ENCODE results near the gene GLI1. TPM values are rescaled to one million over a fixed set of nuclear protein-coding genes. Genes with fewer than 3 reads are reported as not detected.
"Not testable (repeated sequence)": the region's sequence is repeated elsewhere in the genome, so short reads cannot be mapped to it uniquely, and the experiment has no call there.

Gene GLI1
- total RNA-seq, 2 donors from 2014 or later, result 3.4 to 6.4 TPM

DNA sequence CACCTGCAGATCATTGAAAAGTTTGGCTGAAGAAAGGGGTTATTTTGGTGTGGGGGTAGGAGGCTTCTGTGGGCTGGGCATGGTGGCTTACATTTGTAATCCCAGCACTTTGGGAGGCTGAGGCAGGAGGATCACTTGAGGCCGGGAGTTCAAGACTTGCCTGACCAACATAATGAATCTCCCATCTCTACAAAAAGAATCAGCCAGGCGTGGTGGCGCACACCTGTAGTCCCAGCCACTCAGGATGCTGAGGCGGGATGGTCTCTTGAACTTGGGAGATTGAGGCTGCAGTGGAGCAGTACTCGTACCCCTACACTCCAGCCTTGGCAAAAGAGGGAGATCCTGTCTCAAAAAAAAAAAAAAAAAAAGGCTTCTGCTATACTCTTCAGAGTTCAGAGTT lies 53.7 kb downstream of the GLI1 start:
- no peak overlapping the region for H3K4me3 Mint-ChIP-seq
- WGBS, 2 experiments (ENCODE audit: insufficient coverage in 1 of 2, insufficient read length in 1 of 2), result 96 to 100% methylated on average over 4 to 5 of the region's 5 CpGs
- no peak for DNase-seq
- no peak overlapping the region for H3K27ac Mint-ChIP-seq
- H3K9me3 Mint-ChIP-seq, result peaks cover 12% of the 10 kb centered on the region
- Histone ChIP-seq H3K27me3 (ENCODE audit: control insufficient read depth, insufficient read depth, low read length, poor library complexity, severe bottlenecking) (no peaks in the 10 kb centered on the region), H3K9me3 (ENCODE audit: control insufficient read depth, low read length) (no peaks in the 10 kb centered on the region), H3K9ac (ENCODE audit: extremely low read depth, low read length, poor library complexity, severe bottlenecking) (no peak overlapping the region), H3K4me3 (ENCODE audit: low read length) (no peak overlapping the region), H3K36me3 (ENCODE audit: control insufficient read depth, insufficient read depth, low read length) (peaks cover 94% of the 10 kb centered on the region), H3K4me1 (ENCODE audit: control insufficient read depth, insufficient read depth, low read length) (peaks cover 10% of the 10 kb centered on the region), H3K27ac (ENCODE audit: low read depth, low read length) (no peak overlapping the region)
- H3K27me3 Mint-ChIP-seq (ENCODE audit: insufficient read depth), result no peaks in the 10 kb centered on the region
- peaks cover 26% of the 10 kb centered on the region for H3K4me1 Mint-ChIP-seq
- TF ChIP-seq, protein P1, sequence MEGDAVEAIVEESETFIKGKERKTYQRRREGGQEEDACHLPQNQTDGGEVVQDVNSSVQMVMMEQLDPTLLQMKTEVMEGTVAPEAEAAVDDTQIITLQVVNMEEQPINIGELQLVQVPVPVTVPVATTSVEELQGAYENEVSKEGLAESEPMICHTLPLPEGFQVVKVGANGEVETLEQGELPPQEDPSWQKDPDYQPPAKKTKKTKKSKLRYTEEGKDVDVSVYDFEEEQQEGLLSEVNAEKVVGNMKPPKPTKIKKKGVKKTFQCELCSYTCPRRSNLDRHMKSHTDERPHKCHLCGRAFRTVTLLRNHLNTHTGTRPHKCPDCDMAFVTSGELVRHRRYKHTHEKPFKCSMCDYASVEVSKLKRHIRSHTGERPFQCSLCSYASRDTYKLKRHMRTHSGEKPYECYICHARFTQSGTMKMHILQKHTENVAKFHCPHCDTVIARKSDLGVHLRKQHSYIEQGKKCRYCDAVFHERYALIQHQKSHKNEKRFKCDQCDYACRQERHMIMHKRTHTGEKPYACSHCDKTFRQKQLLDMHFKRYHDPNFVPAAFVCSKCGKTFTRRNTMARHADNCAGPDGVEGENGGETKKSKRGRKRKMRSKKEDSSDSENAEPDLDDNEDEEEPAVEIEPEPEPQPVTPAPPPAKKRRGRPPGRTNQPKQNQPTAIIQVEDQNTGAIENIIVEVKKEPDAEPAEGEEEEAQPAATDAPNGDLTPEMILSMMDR (conservative IDR thresholded peaks at IDR 0.05), result no peak
- H3K36me3 Mint-ChIP-seq (ENCODE audit: low read depth), result peaks cover 88% of the 10 kb centered on the region

DNA sequence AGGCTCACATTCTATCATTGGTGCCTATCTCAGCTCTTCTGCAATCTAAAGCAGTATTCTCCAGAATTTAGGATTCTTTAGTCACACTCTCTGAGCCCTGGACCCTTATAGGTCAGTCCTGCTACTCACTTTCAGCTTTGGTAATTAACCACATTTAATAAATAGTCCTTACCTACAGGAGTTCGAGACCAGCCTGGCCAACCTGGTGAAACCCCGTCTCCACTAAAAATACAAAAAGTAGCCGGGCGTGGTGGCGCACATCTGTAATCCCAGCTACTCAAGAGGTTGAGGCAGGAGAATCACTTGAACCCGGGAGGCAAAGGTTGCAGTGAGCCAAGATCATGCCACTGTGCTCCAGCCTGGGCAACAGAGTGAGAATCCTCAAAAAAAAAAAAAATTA lies 54.1 kb downstream of the GLI1 start:
- H3K4me3 Mint-ChIP-seq; H3K9me3 Mint-ChIP-seq; H3K9me3 ChIP-seq (ENCODE audit: control insufficient read depth, low read length); H3K9ac ChIP-seq (ENCODE audit: extremely low read depth, low read length, poor library complexity, severe bottlenecking); H3K27me3 Mint-ChIP-seq (ENCODE audit: insufficient read depth); DNase-seq; H3K27ac ChIP-seq (ENCODE audit: low read depth, low read length); H3K27me3 ChIP-seq (ENCODE audit: control insufficient read depth, insufficient read depth, low read length, poor library complexity, severe bottlenecking); H3K4me3 ChIP-seq (ENCODE audit: low read length); H3K27ac Mint-ChIP-seq: not testable (repeated sequence)
- Histone ChIP-seq H3K36me3 (ENCODE audit: control insufficient read depth, insufficient read depth, low read length) (peaks cover 95% of the 10 kb centered on the region), H3K4me1 (ENCODE audit: control insufficient read depth, insufficient read depth, low read length) (peaks cover 10% of the 10 kb centered on the region)
- Mint-ChIP-seq H3K36me3 (ENCODE audit: low read depth) (peaks cover 87% of the 10 kb centered on the region), H3K4me1 (peaks cover 29% of the 10 kb centered on the region)
- 97 to 98% methylated on average over 5 to 6 of the region's 6 CpGs for WGBS, 2 experiments (ENCODE audit: insufficient coverage in 1 of 2, insufficient read length in 1 of 2)

DNA sequence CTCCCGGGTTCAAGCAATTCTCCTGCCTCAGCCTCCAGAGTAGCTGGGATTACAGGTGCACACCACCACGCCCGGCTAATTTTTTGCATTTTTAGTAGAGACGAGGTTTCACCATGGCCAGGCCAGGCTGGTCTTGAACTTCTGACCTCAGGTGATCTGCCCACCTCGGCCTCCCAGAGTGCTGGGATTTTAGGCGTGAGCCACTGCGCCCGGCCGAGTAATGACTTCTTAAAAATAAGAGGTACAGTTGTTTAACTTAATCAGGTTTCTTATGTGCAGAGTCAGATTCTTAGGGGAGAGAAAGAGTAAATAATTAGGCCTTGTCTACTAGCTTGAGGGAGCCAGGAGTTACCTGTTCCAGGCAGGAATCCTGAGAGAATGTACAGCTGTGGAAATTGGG lies 54.7 kb downstream of the GLI1 start:
- not testable (repeated sequence) for H3K9me3 Mint-ChIP-seq; H3K27me3 ChIP-seq (ENCODE audit: control insufficient read depth, insufficient read depth, low read length, poor library complexity, severe bottlenecking); H3K4me3 Mint-ChIP-seq; DNase-seq; H3K27ac ChIP-seq (ENCODE audit: low read depth, low read length); H3K9me3 ChIP-seq (ENCODE audit: control insufficient read depth, low read length); H3K9ac ChIP-seq (ENCODE audit: extremely low read depth, low read length, poor library complexity, severe bottlenecking); H3K27me3 Mint-ChIP-seq (ENCODE audit: insufficient read depth); H3K4me3 ChIP-seq (ENCODE audit: low read length)
- Mint-ChIP-seq H3K27ac (peak overlapping the region; percentile 9), H3K4me1 (peaks cover 34% of the 10 kb centered on the region), H3K36me3 (ENCODE audit: low read depth) (peaks cover 85% of the 10 kb centered on the region)
- Histone ChIP-seq H3K36me3 (ENCODE audit: control insufficient read depth, insufficient read depth, low read length) (peaks cover 94% of the 10 kb centered on the region), H3K4me1 (ENCODE audit: control insufficient read depth, insufficient read depth, low read length) (peaks cover 10% of the 10 kb centered on the region)
- 96 to 97% methylated on average over 4 to 9 of the region's 9 CpGs for WGBS, 2 experiments (ENCODE audit: insufficient coverage in 1 of 2, insufficient read length in 1 of 2)

DNA sequence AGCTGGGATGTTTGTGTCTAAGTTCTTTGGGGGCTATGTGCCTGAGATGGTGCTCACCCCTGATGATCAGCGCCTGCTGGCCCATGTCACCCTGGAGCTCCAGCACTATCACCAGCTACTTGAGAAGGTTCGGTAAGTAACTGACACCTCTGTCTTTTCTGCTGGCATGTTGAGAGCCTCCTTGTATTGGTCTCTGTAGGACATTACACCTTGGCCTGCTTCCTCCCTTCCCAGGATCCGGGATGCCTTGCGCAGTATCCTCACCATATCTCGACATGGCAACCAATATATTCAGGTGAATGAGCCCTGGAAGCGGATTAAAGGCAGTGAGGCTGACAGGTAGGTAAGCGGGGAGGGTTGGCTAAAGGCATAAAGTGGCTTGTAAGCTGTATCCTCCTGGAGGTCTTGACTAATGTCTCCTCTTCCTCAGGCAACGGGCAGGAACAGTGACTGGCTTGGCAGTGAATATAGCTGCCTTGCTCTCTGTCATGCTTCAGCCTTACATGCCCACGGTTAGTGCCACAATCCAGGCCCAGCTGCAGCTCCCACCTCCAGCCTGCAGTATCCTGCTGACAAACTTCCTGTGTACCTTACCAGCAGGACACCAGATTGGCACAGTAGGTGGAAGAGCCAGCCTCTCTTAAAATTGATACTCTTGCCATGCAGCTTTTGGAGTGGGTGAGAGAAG lies 55.3 kb downstream of the GLI1 start:
- no peaks in the 10 kb centered on the region for H3K9me3 Mint-ChIP-seq
- TF ChIP-seq, protein P1 (conservative IDR thresholded peaks at IDR 0.05), result no peak
- no peaks in the 10 kb centered on the region for H3K9me3 ChIP-seq (ENCODE audit: control insufficient read depth, low read length)
- H3K27ac Mint-ChIP-seq, result peak overlapping the region; percentile 58
- H3K27ac ChIP-seq (ENCODE audit: low read depth, low read length), result no peak overlapping the region
- WGBS, 2 experiments (ENCODE audit: insufficient coverage in 1 of 2, insufficient read length in 1 of 2), result 89 to 97% methylated on average over 9 of the region's 9 CpGs
- H3K4me1 ChIP-seq (ENCODE audit: control insufficient read depth, insufficient read depth, low read length), result peaks cover 10% of the 10 kb centered on the region
- no peak overlapping the region for H3K4me3 Mint-ChIP-seq
- no peaks in the 10 kb centered on the region for H3K27me3 Mint-ChIP-seq (ENCODE audit: insufficient read depth)
- peak; percentile 59 for DNase-seq
- no peak overlapping the region for H3K4me3 ChIP-seq (ENCODE audit: low read length)
- H3K27me3 ChIP-seq (ENCODE audit: control insufficient read depth, insufficient read depth, low read length, poor library complexity, severe bottlenecking), result no peaks in the 10 kb centered on the region
- H3K36me3 Mint-ChIP-seq (ENCODE audit: low read depth), result peaks cover 81% of the 10 kb centered on the region
- H3K36me3 ChIP-seq (ENCODE audit: control insufficient read depth, insufficient read depth, low read length), result peaks cover 90% of the 10 kb centered on the region
- peaks cover 37% of the 10 kb centered on the region for H3K4me1 Mint-ChIP-seq
- H3K9ac ChIP-seq (ENCODE audit: extremely low read depth, low read length, poor library complexity, severe bottlenecking), result no peak overlapping the region

Measured in endodermal cell (in vitro differentiated cells).